MCF 10A (cell line): Measurements from ENCODE around the gene MAGI1. TPM values are rescaled to one million over a fixed set of nuclear protein-coding genes. Genes with fewer than 3 reads are reported as not detected.

Experiments used
- BruUV-seq: library from RNA; stranded (reverse); fragments of 400-500 nt; replicated peaks from 2 replicates; lab custom pipeline; 2021; lab: Mats Ljungman, UMichigan
- CTCF ChIA-PET: fragments of 300-600 bp; sonication (Branson Sonifier 250); formaldehyde crosslinking; extraction: SDS; loops from one replicate; lab custom pipeline; 2021; ENCODE audit warnings: antibody characterized with exemption, inconsistent platforms; lab: Yijun Ruan, JAX
- POLR2A ChIA-PET: fragments of 300-600, 350-650 bp; sonication (Branson Sonifier 250); formaldehyde crosslinking; extraction: SDS; loops from one replicate; lab custom pipeline; 2020; ENCODE audit warnings: antibody characterized with exemption, inconsistent platforms; lab: Yijun Ruan, JAX
- DNase-seq: peaks from one replicate; pipeline ENCODE4 v3.0.0-alpha.2; 2018; ENCODE audit not compliant: unreplicated experiment
- H3K27ac Mint-ChIP-seq: one replicate; pipeline ENCODE4 v1.8.0; 2022; ENCODE audit warnings: mild to moderate bottlenecking, low read depth, mixed read lengths; ENCODE audit not compliant: unreplicated experiment
- H3K27me3 Mint-ChIP-seq: one replicate; pipeline ENCODE4 v1.8.0; 2022; ENCODE audit warnings: mixed read lengths; ENCODE audit not compliant: insufficient read depth, unreplicated experiment
- H3K36me3 Mint-ChIP-seq: one replicate; pipeline ENCODE4 v1.8.0; 2022; ENCODE audit warnings: mild to moderate bottlenecking, moderate library complexity, mixed read lengths; ENCODE audit not compliant: insufficient read depth, unreplicated experiment
- H3K4me1 Mint-ChIP-seq: one replicate; pipeline ENCODE4 v1.8.0; 2022; ENCODE audit warnings: mixed read lengths; ENCODE audit not compliant: insufficient read depth, unreplicated experiment
- H3K4me3 Mint-ChIP-seq: one replicate; pipeline ENCODE4 v1.8.0; 2022; ENCODE audit warnings: mild to moderate bottlenecking, moderate library complexity, mixed read lengths; ENCODE audit not compliant: unreplicated experiment
- H3K9me3 Mint-ChIP-seq: one replicate; pipeline ENCODE4 v1.8.0; 2022; ENCODE audit warnings: mixed read lengths; ENCODE audit not compliant: unreplicated experiment
- intact Hi-C: fragments of 100-400 bp; cut with micrococcal nuclease; formaldehyde crosslinking; loops from 2 replicates; pipeline ENCODE4 v1.14.1; 2022
- total RNA-seq: library from RNA; stranded (reverse); gene quantifications from 2 replicates; pipeline ENCODE4 v1.2.3, GENCODE V29; 2022
- TF ChIP-seq, protein P1 (sequence below): fragments of 200-600 bp; IDR thresholded peaks from one replicate; pipeline ENCODE4 v1.8.0; 2022; ENCODE audit warnings: antibody characterized with exemption, mild to moderate bottlenecking; ENCODE audit not compliant: unreplicated experiment

The MAGI1 gene
- total RNA-seq, 1 experiment from 2014 or later = 6.2 TPM

DNA sequence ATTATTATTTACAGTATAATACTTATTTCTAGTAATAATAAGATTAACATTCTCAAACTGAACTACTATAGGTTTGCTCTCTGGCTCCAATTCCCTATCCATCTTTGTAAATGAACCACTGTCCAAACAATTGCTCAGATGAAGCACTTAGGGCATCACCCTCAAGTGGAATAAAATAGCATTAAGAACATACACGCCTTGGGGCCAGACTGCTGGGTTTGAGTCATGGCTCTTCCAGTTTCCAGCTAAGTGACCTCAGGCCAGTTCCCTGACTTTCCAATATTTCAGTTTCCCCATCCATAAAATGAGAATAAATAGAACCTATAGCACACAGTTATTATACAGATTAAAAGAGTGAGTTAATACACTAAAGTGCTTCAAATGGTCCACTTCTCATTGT is 507.2 kb downstream of the MAGI1 start:
- no peaks in the 10 kb centered on the region for H3K9me3 Mint-ChIP-seq
- no peaks in the 10 kb centered on the region for H3K27me3 Mint-ChIP-seq
- H3K4me1 Mint-ChIP-seq = no peaks in the 10 kb centered on the region
- TF ChIP-seq, protein P1, sequence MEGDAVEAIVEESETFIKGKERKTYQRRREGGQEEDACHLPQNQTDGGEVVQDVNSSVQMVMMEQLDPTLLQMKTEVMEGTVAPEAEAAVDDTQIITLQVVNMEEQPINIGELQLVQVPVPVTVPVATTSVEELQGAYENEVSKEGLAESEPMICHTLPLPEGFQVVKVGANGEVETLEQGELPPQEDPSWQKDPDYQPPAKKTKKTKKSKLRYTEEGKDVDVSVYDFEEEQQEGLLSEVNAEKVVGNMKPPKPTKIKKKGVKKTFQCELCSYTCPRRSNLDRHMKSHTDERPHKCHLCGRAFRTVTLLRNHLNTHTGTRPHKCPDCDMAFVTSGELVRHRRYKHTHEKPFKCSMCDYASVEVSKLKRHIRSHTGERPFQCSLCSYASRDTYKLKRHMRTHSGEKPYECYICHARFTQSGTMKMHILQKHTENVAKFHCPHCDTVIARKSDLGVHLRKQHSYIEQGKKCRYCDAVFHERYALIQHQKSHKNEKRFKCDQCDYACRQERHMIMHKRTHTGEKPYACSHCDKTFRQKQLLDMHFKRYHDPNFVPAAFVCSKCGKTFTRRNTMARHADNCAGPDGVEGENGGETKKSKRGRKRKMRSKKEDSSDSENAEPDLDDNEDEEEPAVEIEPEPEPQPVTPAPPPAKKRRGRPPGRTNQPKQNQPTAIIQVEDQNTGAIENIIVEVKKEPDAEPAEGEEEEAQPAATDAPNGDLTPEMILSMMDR = no peak
- no TSS peak for BruUV-seq
- intact Hi-C loops = no loop called here
- no peaks in the 10 kb centered on the region for H3K36me3 Mint-ChIP-seq
- DNase-seq = no peak
- no peak overlapping the region for H3K27ac Mint-ChIP-seq
- no peak overlapping the region for H3K4me3 Mint-ChIP-seq
- ChIA-PET CTCF (no interaction called here), POLR2A (no interaction called here)

DNA sequence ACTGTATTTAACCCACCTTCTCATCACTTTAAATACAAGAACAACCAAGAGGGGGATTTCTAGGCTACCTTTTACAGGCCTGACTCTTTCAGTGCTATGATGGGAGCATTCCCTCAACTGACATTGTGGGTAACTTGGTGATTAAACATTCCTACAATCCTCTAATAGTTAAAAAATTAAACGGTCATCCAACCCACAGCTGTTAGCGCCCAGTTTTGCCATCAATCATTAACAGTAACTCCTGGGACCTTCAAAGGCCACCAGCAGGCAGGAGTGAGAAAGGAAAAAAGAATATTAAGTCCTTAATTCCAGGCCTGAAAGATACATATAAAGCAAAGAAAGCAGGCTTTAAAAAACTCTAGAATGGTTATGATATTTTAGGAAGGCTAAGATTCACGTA is 512.1 kb downstream of the MAGI1 start:
- Mint-ChIP-seq H3K4me3 (no peak overlapping the region), H3K36me3 (no peaks in the 10 kb centered on the region), H3K27me3 (no peaks in the 10 kb centered on the region), H3K4me1 (no peaks in the 10 kb centered on the region), H3K27ac (no peak overlapping the region), H3K9me3 (no peaks in the 10 kb centered on the region)
- ChIA-PET POLR2A (no interaction called here), CTCF (no interaction called here)
- TF ChIP-seq, protein P1 = no peak
- no TSS peak for BruUV-seq
- intact Hi-C loops = no loop called here
- DNase-seq = no peak

DNA sequence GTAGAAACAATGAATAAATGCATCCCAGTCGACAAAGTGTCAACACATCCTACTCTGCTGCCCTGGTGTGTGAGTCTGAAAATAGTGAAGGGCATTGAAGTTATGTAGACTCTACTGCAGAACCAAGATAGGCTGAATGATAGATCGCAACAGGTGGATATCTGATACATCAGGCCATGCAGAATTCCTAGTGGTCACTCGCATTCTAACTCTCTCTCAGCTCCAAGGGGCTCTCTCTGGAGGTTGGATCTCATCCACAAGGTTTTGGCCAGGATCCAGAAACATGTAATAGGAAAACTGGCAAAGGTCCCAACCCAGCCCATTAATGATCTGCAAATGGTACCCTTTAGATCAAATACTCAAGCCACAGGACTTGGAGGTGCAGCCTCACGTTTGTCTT is 514.1 kb downstream of the MAGI1 start:
- BruUV-seq = no TSS peak
- H3K4me3 Mint-ChIP-seq = no peak overlapping the region
- ChIA-PET CTCF (no interaction called here), POLR2A (no interaction called here)
- no peaks in the 10 kb centered on the region for H3K36me3 Mint-ChIP-seq
- H3K27me3 Mint-ChIP-seq = no peaks in the 10 kb centered on the region
- no peak overlapping the region for H3K27ac Mint-ChIP-seq
- no peaks in the 10 kb centered on the region for H3K9me3 Mint-ChIP-seq
- H3K4me1 Mint-ChIP-seq = no peaks in the 10 kb centered on the region
- DNase-seq = no peak
- intact Hi-C loops = no loop called here
- TF ChIP-seq, protein P1 = no peak

DNA sequence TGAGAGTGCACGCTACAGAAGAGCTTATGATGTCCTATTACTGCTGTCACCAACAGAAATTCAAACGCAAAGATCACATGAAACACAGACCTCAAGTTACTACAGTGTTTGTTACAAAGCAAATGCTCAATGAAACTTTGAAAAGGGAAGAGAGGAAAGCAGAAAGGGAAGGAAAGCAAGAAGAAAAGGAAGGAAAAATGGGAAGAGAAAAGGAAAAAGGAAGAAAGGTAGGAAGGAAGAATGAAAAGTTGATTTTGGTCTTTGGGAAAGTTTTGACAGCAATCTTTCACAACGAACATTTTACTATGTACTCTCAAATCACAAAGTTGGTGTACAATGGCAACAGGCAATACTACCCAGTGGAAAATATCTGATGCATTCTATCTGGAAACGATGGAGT is 514.8 kb downstream of the MAGI1 start:
- no TSS peak for BruUV-seq
- intact Hi-C loops = no loop called here
- no peak for DNase-seq
- Mint-ChIP-seq H3K27me3 (no peaks in the 10 kb centered on the region), H3K4me3 (no peak overlapping the region), H3K36me3 (no peaks in the 10 kb centered on the region), H3K4me1 (no peaks in the 10 kb centered on the region), H3K9me3 (no peaks in the 10 kb centered on the region), H3K27ac (no peak overlapping the region)
- ChIA-PET POLR2A (no interaction called here), CTCF (no interaction called here)
- TF ChIP-seq, protein P1 = no peak
